Suprapubic skin (tissue), 4 donors: ENCODE results near the gene STK40.

Source experiments
- POLR2A ChIP-seq, 2 donors: fragments of 450-650 bp; IDR thresholded peaks; one replicate each; pipeline ENCODE4 v1.6.1; 2017; ENCODE audit warnings: antibody characterized with exemption in 2 of 2, mild to moderate bottlenecking in 2 of 2, moderate library complexity in 2 of 2
- POLR2AphosphoS5 ChIP-seq, 3 donors: sonication (generic); formaldehyde crosslinking; IDR thresholded peaks; one replicate each; pipeline ENCODE4 v1.6.1; 2017; ENCODE audit warnings: antibody characterized with exemption in 3 of 3
- TF ChIP-seq, protein P1 (sequence below), 2 donors: fragments of 200-600 bp in 1 of 2; fragments of 450-650 bp in 1 of 2; sonication (generic) in 1 of 2; IDR thresholded peaks; one replicate each; pipeline ENCODE4 v1.5.1; 2016 to 2019; ENCODE audit warnings: antibody characterized with exemption in 2 of 2, mild to moderate bottlenecking in 1 of 2, moderate library complexity in 1 of 2

DNA sequence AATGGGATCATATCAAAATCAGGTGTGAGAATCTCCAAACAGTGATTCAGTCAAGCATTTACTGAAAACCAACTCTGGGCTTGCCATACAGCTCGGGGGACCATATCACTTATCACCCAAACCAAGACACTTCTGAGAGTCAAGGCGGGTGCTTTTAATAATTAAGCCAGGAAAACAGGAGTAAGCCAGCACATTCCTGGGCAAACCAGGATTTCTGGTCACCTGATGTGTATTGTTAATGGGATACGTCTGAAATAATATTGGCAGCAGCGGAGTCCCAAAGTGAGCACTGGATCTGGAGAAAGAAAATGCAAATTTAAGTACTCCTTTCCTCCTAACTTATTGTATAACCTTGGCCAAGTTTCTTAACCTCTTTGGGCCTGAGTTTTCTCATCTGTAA, 46.9 kb upstream of the STK40 start:
- TF ChIP-seq, protein P1, sequence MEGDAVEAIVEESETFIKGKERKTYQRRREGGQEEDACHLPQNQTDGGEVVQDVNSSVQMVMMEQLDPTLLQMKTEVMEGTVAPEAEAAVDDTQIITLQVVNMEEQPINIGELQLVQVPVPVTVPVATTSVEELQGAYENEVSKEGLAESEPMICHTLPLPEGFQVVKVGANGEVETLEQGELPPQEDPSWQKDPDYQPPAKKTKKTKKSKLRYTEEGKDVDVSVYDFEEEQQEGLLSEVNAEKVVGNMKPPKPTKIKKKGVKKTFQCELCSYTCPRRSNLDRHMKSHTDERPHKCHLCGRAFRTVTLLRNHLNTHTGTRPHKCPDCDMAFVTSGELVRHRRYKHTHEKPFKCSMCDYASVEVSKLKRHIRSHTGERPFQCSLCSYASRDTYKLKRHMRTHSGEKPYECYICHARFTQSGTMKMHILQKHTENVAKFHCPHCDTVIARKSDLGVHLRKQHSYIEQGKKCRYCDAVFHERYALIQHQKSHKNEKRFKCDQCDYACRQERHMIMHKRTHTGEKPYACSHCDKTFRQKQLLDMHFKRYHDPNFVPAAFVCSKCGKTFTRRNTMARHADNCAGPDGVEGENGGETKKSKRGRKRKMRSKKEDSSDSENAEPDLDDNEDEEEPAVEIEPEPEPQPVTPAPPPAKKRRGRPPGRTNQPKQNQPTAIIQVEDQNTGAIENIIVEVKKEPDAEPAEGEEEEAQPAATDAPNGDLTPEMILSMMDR (IDR thresholded peaks at IDR 0.05): no peak
- no peak for TF ChIP-seq POLR2A (IDR thresholded peaks at IDR 0.05)
- no peak for TF ChIP-seq POLR2AphosphoS5 (IDR thresholded peaks at IDR 0.05)
